GM12891 (cell line): Measurements from ENCODE around the gene PILRA.
"Not testable (repeated sequence)": the region's sequence is repeated elsewhere in the genome, so short reads cannot be mapped to it uniquely, and the experiment has no call there.

Experiments used
- POLR2AphosphoS5 ChIP-seq: IDR thresholded peaks from 2 replicates; pipeline ENCODE4 v1.6.1; 2011; ENCODE audit warnings: low read depth, low read length, control low read depth
- SPI1 ChIP-seq: IDR thresholded peaks from 2 replicates; pipeline ENCODE4 v1.6.1; 2011; ENCODE audit warnings: low read depth, low read length, control low read depth

- TF ChIP-seq POLR2AphosphoS5 = peak; percentile 93
- TF ChIP-seq SPI1 = not testable (repeated sequence)
Observed at GRCh38 chr7:100335566-100336466, 37.5 kb upstream of the PILRA start.
